GM21717 (cell line): ENCODE results near the gene GALR1.
"Not testable (repeated sequence)": the region's sequence is repeated elsewhere in the genome, so short reads cannot be mapped to it uniquely, and the experiment has no call there.

ENCODE experiments used
- ATAC-seq: cut with Tn5 transposase; IDR thresholded peaks from one replicate; pipeline ENCODE4 v1.9.1; 2021; ENCODE audit warnings: mild to moderate bottlenecking, moderate library complexity; ENCODE audit not compliant: unreplicated experiment

Gene GALR1

DNA sequence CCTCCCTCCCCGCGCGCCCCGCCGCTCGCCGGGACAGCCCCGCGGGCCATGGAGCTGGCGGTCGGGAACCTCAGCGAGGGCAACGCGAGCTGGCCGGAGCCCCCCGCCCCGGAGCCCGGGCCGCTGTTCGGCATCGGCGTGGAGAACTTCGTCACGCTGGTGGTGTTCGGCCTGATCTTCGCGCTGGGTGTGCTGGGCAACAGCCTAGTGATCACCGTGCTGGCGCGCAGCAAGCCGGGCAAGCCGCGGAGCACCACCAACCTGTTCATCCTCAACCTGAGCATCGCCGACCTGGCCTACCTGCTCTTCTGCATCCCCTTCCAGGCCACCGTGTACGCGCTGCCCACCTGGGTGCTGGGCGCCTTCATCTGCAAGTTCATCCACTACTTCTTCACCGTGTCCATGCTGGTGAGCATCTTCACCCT is 865 bp downstream of the GALR1 start:
- no peak for ATAC-seq

DNA sequence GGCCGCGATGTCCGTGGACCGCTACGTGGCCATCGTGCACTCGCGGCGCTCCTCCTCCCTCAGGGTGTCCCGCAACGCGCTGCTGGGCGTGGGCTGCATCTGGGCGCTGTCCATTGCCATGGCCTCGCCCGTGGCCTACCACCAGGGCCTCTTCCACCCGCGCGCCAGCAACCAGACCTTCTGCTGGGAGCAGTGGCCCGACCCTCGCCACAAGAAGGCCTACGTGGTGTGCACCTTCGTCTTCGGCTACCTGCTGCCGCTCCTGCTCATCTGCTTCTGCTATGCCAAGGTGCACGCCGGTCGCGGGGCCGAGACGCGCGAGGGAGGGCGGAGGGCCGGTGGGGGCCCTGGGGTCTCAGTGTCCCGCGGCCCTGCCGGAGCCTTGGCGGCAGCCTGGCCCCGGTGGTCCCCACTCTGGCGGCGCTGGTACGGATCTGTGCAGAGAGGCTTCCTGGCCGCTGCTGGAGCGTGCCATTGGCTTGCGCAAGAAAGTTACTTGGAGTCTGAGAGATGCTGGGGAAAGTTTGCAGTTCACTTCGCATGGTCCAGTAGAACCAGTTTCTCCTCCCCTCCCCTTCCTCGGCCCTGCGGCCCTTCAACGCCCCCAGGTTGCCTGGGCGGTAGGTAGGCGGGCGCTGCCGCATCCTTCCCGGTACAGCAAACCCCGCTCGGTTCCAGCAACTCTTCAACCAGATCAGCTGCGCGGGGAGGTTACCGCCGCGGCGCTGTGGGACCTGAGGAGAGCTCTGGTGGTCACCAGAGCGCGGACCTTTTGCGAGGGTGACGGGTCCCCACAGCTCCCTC is 1.5 kb downstream of the GALR1 start:
- no peak for ATAC-seq

- no peak for ATAC-seq
Measured at GRCh38 chr18:77251730-77252050, 2.0 kb downstream of the GALR1 start.

GRCh38 chr18:77254711-77255405 is 5.2 kb downstream of the GALR1 start:
- no peak for ATAC-seq

- ATAC-seq: no peak
Measured at GRCh38 chr18:77255426-77256105, 5.9 kb downstream of the GALR1 start.

- ATAC-seq: no peak
Measured at GRCh38 chr18:77262643-77263465, 13.2 kb downstream of the GALR1 start.

GRCh38 chr18:77263466-77263763 is 13.8 kb downstream of the GALR1 start:
- ATAC-seq: no peak

DNA sequence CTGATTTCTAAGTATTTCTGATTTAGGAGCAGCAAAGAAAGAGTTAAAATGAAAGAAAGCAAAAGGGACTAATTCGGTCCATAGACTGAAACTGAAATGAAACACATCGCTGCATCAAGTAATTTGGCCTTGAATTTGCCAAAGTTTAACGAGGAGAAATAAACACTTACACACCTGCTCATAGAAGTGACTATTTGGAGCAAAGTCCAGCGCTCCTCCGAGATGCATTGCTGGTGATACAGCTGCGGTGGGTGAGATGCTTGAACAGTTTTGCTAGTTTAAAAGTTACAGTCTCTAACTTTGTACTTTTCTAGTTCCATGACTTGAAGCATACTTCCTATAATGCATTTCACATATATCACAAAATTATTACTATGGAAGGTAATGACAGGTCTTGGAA is 18.3 kb downstream of the GALR1 start:
- no peak for ATAC-seq

DNA sequence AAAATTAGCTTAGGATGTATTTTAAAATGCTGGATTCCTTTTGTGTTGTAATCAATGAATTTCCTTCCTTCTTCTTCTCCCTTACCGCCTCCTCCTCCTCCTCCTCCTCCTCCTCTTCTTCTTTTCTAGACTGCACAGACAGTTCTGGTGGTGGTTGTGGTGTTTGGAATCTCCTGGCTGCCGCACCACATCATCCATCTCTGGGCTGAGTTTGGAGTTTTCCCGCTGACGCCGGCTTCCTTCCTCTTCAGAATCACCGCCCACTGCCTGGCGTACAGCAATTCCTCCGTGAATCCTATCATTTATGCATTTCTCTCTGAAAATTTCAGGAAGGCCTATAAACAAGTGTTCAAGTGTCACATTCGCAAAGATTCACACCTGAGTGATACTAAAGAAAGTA is 18.8 kb downstream of the GALR1 start:
- ATAC-seq: no peak

- ATAC-seq: no peak
Measured at GRCh38 chr18:77271576-77272481, 22.2 kb downstream of the GALR1 start.

- not testable (repeated sequence) for ATAC-seq
Measured at GRCh38 chr18:77290841-77291240, 41.2 kb downstream of the GALR1 start.

GRCh38 chr18:77298172-77298571 is 48.5 kb downstream of the GALR1 start:
- ATAC-seq: no peak

- no peak for ATAC-seq
Measured at GRCh38 chr18:77299706-77300105, 50.1 kb downstream of the GALR1 start.

DNA sequence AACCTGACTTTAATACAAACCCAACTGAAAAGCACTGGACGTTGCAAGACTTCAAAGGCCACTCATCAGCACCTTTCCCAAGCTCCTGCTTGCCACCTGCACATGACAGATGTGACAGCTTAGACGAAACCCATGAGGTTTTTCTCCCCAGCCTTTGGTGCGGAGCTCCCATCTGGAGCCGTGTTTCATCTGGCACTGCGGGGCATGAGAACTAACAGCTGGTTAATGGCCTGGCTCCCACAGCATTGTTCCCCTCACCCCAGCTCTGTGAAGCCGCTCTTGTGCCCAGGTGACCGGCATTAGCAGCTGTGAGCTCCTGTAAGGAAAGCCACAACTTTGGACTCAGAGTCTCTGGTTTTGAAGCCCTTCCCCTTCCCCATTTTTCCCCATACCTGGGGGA is 50.9 kb downstream of the GALR1 start:
- no peak for ATAC-seq

DNA sequence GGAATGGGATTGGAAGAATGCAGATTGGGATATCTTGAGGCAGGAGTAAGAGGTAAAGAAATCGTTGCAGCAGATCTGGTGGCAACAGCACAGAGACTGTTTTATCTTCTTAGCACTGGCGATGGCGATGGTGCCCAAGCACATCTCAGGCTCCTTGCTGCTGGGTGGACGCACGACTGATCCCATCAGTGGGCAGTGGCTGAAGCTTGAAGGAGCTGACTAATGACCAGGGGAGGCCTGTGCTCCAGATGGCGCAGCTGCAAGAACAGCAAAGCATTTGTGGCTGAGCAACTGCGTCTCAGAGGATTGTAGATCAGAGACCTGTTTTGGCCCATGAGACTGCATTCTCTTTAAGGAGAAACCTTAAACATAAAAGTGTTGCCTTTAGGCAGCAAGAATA is 54.6 kb downstream of the GALR1 start:
- ATAC-seq: no peak

GRCh38 chr18:77305676-77306075 is 56.0 kb downstream of the GALR1 start:
- ATAC-seq: no peak

DNA sequence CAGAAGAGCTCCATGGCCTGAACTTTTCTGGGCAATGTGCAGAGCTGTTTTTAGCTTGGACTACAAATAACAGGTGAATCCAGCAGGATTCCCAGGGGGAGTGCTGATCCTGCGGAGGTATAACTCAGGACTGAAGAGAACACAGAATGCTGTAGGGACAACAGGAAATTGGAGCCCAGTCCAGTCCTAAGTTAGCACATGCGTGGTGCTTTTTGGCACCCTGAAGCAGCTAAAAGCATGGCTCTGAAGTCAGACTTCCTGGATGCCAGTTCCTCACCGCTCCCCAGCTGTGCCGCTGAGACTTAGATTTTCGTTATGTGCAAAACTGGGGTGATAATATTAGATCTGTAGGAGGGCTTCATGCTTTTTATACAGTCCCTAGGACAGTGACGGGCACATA is 58.6 kb downstream of the GALR1 start:
- ATAC-seq: no peak

DNA sequence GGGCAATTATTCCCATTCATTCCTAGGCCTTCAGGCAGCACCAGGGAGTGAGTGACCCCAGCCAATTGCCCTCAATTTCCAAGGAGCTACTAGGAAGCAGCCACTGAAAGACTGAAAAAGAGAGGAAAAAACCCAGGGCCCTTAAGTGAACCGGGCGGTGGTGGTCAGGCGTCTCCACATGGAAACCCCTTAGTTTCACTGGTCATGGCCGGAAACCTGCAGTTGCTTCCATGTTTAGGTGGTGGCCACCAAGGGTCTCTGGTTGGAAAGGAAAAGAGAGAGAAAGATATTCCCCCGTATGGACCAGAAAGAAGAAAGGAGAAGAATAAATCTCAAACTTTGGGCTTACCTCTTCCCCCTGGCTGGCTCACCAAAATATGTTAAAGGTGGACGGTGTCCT is 64.9 kb downstream of the GALR1 start:
- ATAC-seq: no peak

- ATAC-seq: no peak
Measured at GRCh38 chr18:77314952-77315351, 65.3 kb downstream of the GALR1 start.

- ATAC-seq: no peak
Measured at GRCh38 chr18:77316008-77316407, 66.4 kb downstream of the GALR1 start.
